SKM-1 treated with dmso at 0.1 percent for 144 hours (cell line): ENCODE results near the gene DGKH.

ENCODE experiments used
- DNase-seq: peaks from one replicate; lab custom pipeline; 2025; ENCODE audit not compliant: unreplicated experiment; lab: John Stamatoyannopoulos, UW

The DGKH gene

GRCh38 chr13:42039946-42040729 is 8.3 kb upstream of the DGKH start:
- DNase-seq, result peak; percentile 75

DNA sequence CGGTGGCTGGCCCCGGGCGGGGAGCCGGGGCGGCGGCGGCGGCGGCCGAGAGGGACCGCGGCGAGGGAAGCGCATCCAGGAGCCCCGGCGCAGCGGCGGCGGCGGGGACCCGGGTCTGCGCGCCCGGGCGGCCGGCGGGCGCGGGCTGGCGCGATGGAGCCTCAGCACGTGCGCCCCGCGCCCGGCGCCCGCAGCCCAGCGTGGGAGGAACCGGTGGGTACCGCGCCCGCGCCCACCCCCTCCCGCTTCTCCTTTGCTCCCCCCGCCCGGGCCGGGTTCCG is 7.8 kb upstream of the DGKH start:
- no peak for DNase-seq

DNA sequence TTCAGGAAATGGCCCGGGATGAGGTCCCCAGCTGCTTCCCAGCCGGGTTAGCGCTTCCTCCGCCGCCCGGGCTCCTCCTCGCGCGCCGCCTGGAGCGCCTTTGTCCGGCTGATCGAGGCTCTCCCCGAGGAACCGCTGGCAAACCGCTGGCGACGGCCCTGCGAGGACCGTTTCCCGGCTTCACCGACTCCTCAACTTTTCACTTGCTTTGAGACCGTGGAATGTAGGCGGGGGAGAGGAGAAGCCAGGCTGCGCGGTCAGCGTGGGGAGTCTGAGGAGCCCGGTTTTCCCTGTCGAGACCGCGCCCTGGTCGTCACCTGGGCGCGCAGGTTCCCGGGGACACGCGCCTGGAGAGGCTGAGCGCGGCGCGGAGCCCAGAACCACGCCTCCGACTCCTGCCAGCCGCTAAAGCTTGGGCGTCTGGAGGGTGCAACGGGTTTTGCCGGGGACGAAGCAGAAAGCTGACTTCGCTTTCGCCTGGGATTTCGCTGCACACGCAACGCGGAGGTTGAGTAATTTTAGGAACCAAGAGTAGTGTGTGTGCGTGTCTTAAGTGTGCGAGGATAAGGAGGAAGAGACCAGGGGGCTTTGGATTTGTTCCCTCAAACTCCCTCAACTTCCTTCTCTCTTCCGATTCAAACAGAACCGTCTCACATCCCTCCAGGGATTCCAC is 7.3 kb upstream of the DGKH start:
- no peak for DNase-seq

GRCh38 chr13:42041684-42042035 is 6.8 kb upstream of the DGKH start:
- peak; percentile 11 for DNase-seq

GRCh38 chr13:42043676-42044075 is 4.8 kb upstream of the DGKH start:
- no peak for DNase-seq

- DNase-seq, result no peak
These were observed 2.0 kb upstream of the DGKH start for GRCh38 chr13:42046448-42046847.

DNA sequence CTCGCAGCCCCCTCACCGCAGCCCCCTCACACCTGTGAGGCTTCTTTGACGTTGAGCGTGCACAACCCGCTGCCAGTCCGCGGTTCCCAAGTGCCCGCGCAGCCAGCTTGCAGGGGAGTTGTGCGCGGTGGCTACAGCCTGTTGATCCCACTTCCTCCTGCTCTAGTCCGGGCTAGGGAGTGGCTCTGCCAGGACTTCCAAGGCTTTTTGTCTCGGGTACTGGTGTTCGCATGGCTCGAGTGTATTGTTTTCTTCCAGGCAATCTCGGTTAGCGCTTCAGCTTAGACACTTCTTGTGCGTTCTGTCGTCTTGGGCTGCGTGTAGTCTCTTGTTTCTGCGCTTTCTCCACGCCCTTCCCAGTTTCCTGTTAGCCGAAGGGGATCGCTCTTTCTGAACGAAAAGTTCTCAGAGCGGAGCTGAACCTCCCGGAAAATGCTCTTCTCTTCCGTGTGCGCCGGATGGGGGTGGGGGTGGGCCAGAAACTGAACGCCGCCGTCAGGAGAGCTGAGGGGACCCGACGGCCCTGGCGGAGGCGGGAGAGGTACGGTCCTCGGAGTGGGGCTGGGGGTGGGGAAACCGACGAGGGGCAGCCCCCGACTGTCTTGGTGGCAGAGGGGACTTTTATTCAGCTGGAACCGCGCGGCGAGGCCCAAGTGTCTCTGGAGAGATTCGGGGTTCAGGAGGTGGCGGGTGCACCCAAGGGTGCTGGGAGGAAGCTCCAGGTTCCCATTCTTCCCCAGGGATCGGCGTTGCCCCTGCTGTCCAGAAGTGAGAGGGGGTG is 697 bp upstream of the DGKH start:
- peak; percentile 27 for DNase-seq

GRCh38 chr13:42048684-42049453 is 421 bp downstream of the DGKH start:
- peak; percentile 75 for DNase-seq

- DNase-seq, result no peak
These were observed 986 bp downstream of the DGKH start for GRCh38 chr13:42049454-42049813.

GRCh38 chr13:42054798-42055499 is 6.5 kb downstream of the DGKH start:
- DNase-seq, result no peak

- DNase-seq, result no peak
These were observed 7.1 kb downstream of the DGKH start for GRCh38 chr13:42055500-42056085.

- DNase-seq, result no peak
These were observed 7.7 kb downstream of the DGKH start for GRCh38 chr13:42056146-42056545.

DNA sequence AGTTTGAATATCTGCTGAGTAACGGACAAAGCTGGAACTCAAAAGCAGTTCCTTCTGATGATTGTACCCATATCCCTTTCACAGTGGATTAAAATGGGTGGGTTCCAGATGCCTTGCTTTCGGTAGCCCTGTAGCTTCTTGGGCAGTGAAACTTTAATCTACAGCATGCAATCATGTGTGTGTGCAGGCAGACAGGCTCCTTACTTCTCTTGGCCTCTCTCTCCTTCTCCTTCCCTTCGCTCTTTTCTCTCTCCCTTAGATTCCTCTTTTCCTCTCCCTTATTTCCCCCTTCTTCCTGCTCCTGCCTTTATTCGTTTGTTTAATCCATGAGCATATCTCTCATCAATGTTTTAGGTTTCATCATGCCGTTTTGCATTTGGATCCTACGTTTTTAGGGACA is 8.1 kb downstream of the DGKH start:
- no peak for DNase-seq

DNA sequence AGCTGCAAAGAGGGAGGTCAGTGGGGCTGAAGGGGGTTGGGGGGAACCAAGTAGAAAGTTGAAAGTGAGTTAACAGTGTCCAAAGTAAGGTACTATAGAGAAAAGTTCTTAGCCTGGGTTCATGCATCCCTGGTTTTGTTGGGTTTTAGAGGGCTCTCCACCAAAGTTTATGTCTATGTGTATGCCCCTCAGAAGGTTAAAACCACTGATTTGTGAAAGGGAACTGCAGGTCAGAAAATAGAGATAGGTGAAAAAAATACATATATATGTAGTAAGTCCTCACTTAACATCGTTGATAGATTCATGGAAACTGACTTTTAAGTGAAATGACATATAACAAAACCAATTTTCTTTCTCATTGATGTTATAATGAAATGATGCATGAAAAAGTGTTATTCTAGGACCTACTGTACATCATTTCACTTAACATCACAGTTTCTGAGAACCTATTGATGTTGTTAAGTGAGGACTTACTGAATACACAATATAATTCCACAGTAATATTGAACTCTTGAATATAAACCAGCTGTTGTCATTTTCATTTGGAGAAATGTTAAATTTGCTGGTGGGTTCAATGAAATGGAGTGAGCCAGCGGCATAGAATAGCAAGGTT is 9.6 kb downstream of the DGKH start:
- DNase-seq, result no peak

DNA sequence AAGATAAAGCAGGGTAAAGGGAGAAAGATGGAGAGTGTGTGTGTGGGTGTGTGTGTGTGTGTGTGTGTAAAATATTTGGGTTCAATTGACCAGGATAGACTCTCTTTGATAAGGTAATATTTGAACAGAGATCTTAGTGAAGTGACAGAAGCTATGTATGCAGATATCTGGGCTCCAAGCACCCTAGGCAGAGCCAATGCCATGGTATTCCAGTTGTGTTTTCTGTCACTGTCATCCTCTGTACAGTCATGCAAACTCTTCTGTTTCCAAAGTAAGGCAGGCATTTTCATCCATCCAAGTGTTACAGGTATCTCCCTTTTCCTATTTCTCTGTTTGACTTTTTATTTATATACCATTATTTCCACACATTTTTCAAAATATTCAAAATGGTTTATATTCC is 13.5 kb downstream of the DGKH start:
- no peak for DNase-seq

GRCh38 chr13:42063105-42063504 is 14.7 kb downstream of the DGKH start:
- no peak for DNase-seq

DNA sequence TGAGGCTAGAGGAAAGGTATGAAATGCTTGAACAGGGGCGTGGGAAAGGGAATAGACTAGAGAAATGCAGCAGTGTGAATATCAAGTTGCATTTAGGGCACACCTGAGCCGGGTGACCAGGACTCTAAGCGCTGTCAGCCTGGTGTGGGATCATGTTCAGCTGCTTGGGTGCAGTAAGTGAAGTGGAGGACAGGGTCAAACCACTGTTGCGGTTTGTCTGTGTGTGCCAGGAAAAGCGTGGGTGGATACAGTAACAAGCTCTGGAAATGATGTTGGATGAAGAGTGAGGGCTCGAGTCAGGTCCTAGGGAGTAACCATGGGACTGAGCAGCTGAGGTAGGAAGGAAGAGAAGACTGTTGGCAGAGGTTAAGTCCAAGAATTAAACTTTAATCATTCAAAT is 15.8 kb downstream of the DGKH start:
- DNase-seq, result no peak

DNA sequence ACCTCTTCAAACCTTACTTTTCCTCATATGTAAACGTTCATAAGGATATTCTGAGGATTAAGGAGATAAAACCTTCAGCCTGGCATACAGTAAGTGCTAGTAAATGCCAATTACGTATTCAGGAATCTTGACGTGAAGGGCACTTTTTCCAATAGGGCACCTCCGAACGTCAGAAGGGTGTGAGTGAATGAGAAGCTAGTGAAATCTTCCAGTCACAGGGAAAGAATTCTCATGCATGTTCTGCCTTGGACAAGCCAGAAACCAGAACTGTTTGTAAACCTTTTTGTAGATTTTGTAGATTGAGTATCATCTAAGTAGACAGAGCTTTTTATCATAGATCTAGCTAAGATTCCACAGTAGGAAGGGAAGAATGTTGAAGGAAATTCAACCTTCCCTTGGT is 16.5 kb downstream of the DGKH start:
- no peak for DNase-seq

DNA sequence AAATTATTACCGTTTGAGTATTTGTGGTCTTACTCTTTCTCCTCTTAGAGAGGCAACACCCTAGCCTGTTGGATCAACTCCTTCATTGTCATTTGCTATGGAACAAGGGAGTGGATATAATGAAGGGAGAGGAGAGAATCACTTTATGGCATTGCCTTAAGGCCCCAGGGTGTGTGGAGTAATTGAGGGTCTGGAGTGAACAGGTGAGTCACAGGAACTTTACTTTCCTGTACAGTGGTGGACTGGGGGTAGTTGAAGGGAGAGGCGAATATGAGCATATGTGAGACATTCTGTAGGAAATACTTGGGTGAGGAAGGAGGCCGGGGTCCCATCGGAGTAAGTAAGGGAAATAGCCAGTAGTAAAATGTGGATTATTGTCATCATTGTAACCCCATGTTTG is 17.0 kb downstream of the DGKH start:
- DNase-seq, result no peak

DNA sequence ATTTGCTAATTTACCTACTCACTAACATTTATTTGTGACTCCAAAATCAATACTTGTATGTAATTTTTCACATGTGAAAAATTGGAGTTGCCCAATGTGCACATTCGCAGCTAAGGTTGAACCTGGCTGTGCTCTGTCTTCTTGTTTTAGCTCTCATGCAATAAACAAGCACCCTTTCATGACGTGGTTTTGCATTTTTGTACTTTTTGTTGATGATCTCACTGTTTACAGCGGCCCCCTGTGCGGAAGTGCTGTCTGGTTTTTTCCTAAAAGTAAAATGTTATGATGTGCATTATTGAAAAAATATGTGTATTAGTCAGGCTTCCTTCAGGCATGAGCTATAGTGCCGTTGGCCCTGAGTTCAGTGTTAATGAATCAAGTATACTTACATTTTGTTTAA is 18.1 kb downstream of the DGKH start:
- DNase-seq, result no peak
